Loucy (cell line): ENCODE data around the gene CNTN5.

Experiments
- H2AFZ ChIP-seq: fragments of 200-600 bp; sonication (generic); 2 replicates; pipeline ENCODE4 v1.6.0; 2016; ENCODE audit warnings: antibody characterized with exemption, mild to moderate bottlenecking, low read length, moderate library complexity
- H3F3A ChIP-seq: fragments of 200-600 bp; 2 replicates; pipeline ENCODE4 v1.6.0; 2016; ENCODE audit warnings: antibody characterized with exemption, low read depth, mild to moderate bottlenecking
- H3K27me3 ChIP-seq: fragments of 200-600 bp; sonication (generic); 2 replicates; pipeline ENCODE4 v1.6.1; 2014; ENCODE audit warnings: low read length, mild to moderate bottlenecking; ENCODE audit not compliant: insufficient read depth, poor library complexity, severe bottlenecking
- H3K36me3 ChIP-seq: fragments of 200-600 bp; sonication (generic); 2 replicates; pipeline ENCODE4 v1.6.1; 2016; ENCODE audit warnings: low read length; ENCODE audit not compliant: insufficient read depth
- H3K4me1 ChIP-seq: fragments of 200-600 bp; sonication (generic); 2 replicates; pipeline ENCODE4 v1.5.1; 2014; ENCODE audit warnings: low read length, mild to moderate bottlenecking; ENCODE audit not compliant: insufficient read depth, poor library complexity, severe bottlenecking
- H3K4me2 ChIP-seq: fragments of 200-600 bp; sonication (generic); 2 replicates; pipeline ENCODE4 v1.6.0; 2014; ENCODE audit warnings: antibody characterized with exemption, low read length, low read depth, mild to moderate bottlenecking; ENCODE audit not compliant: poor library complexity, severe bottlenecking
- H3K4me3 ChIP-seq: fragments of 200-600 bp; sonication (generic); 2 replicates; pipeline ENCODE4 v1.5.1; 2014; ENCODE audit warnings: low read length, mild to moderate bottlenecking, mixed read lengths; ENCODE audit not compliant: poor library complexity, severe bottlenecking
- H3K79me2 ChIP-seq: fragments of 200-600 bp; sonication (generic); 2 replicates; pipeline ENCODE4 v1.6.1; 2014; ENCODE audit warnings: low read length; ENCODE audit not compliant: insufficient read depth
- H3K9ac ChIP-seq: fragments of 200-600 bp; sonication (generic); 2 replicates; pipeline ENCODE4 v1.6.0; 2014; ENCODE audit warnings: mild to moderate bottlenecking, low read depth, low read length, moderate library complexity; ENCODE audit not compliant: poor library complexity, severe bottlenecking
- H3K9me2 ChIP-seq: fragments of 200-600 bp; sonication (generic); replicated peaks from 2 replicates; pipeline ENCODE4 v1.6.1; 2016; ENCODE audit warnings: low read depth, low read length, mixed read lengths
- H3K9me3 ChIP-seq: fragments of 200-600 bp; sonication (generic); 2 replicates; pipeline ENCODE4 v1.6.1; 2014; ENCODE audit warnings: mild to moderate bottlenecking, antibody characterized with exemption, low read length, low read depth; ENCODE audit not compliant: insufficient read depth
- H4K20me1 ChIP-seq: fragments of 200-600 bp; sonication (generic); 2 replicates; pipeline ENCODE4 v1.6.0; 2014; ENCODE audit warnings: antibody characterized with exemption, low read length, mild to moderate bottlenecking; ENCODE audit not compliant: insufficient read depth, poor library complexity, severe bottlenecking
- CTCF ChIP-seq: fragments of 200-600 bp; sonication (generic); conservative IDR thresholded peaks from 2 replicates; pipeline ENCODE4 v1.5.1; 2014; ENCODE audit warnings: mild to moderate bottlenecking, antibody characterized with exemption, low read length
- EZH2phosphoT487 ChIP-seq: fragments of 200-600 bp; IDR thresholded peaks from 2 replicates; pipeline ENCODE4 v1.6.1; 2018; ENCODE audit warnings: antibody characterized with exemption, mild to moderate bottlenecking, moderate library complexity, borderline replicate concordance

The CNTN5 gene

GRCh38 chr11:99192716-99193115, 172.0 kb downstream of the CNTN5 start:
- no peaks in the 10 kb centered on the region for H3K9me2 ChIP-seq
- H4K20me1 ChIP-seq, result no peaks in the 10 kb centered on the region
- no peaks in the 10 kb centered on the region for H3K9me3 ChIP-seq
- no peak overlapping the region for H3K9ac ChIP-seq
- no peaks in the 10 kb centered on the region for H3K36me3 ChIP-seq
- H3K27me3 ChIP-seq, result no peaks in the 10 kb centered on the region
- no peak for TF ChIP-seq CTCF
- no peak for TF ChIP-seq EZH2phosphoT487
- no peak overlapping the region for H3K4me2 ChIP-seq
- H3K4me3 ChIP-seq, result no peak overlapping the region
- no peaks in the 10 kb centered on the region for H3K79me2 ChIP-seq
- H3F3A ChIP-seq, result no peaks in the 10 kb centered on the region
- no peaks in the 10 kb centered on the region for H3K4me1 ChIP-seq
- no peak overlapping the region for H2AFZ ChIP-seq

- Histone ChIP-seq H3K79me2 (no peaks in the 10 kb centered on the region), H3K4me3 (no peak overlapping the region), H3K4me2 (no peak overlapping the region), H3K36me3 (no peaks in the 10 kb centered on the region), H3K4me1 (no peaks in the 10 kb centered on the region), H3K9me3 (no peaks in the 10 kb centered on the region), H3K9me2 (no peaks in the 10 kb centered on the region), H3F3A (no peaks in the 10 kb centered on the region), H4K20me1 (no peaks in the 10 kb centered on the region), H2AFZ (no peak overlapping the region), H3K9ac (no peak overlapping the region), H3K27me3 (no peaks in the 10 kb centered on the region)
- TF ChIP-seq CTCF (no peak), EZH2phosphoT487 (no peak)
Observed at GRCh38 chr11:99197477-99197876, 176.7 kb downstream of the CNTN5 start.

GRCh38 chr11:99198215-99198614, 177.5 kb downstream of the CNTN5 start:
- Histone ChIP-seq H3K36me3 (no peaks in the 10 kb centered on the region), H3K79me2 (no peaks in the 10 kb centered on the region), H3K4me3 (no peak overlapping the region), H4K20me1 (no peaks in the 10 kb centered on the region), H2AFZ (no peak overlapping the region), H3K9ac (no peak overlapping the region), H3K9me3 (no peaks in the 10 kb centered on the region), H3K4me1 (no peaks in the 10 kb centered on the region), H3K27me3 (no peaks in the 10 kb centered on the region), H3F3A (no peaks in the 10 kb centered on the region), H3K4me2 (no peak overlapping the region), H3K9me2 (no peaks in the 10 kb centered on the region)
- TF ChIP-seq EZH2phosphoT487 (no peak), CTCF (no peak)
